Inflammatory macrophage (primary cell): ENCODE data around the gene XRN1.

ENCODE experiments used
- DNase-seq, 2 donors: peaks; one replicate each; pipeline ENCODE4 v3.0.0-alpha.2; 2020 to 2022

XRN1 gene

GRCh38 chr3:142269767-142270166, 178.1 kb downstream of the XRN1 start:
- no peak for DNase-seq

GRCh38 chr3:142268426-142268825, 179.4 kb downstream of the XRN1 start:
- DNase-seq, result no peak

- DNase-seq, result no peak
These were observed 180.6 kb downstream of the XRN1 start for GRCh38 chr3:142267269-142267668.

- DNase-seq, result no peak
These were observed 184.7 kb downstream of the XRN1 start for GRCh38 chr3:142263112-142263511.

GRCh38 chr3:142259359-142259758, 188.5 kb downstream of the XRN1 start:
- DNase-seq, result no peak

GRCh38 chr3:142256712-142257333, 191.0 kb downstream of the XRN1 start:
- DNase-seq, result no peak
